ENCODE results near the gene USPL1. TPM values are rescaled to one million over a fixed set of nuclear protein-coding genes. Genes with fewer than 3 reads are reported as not detected.

Gene USPL1
- total and polyA plus RNA-seq, 8 donors = 5.5 to 33.9 (median 9.6) TPM

GRCh38 chr13:30584051-30584731 lies 33.5 kb upstream of the USPL1 start:
- Histone ChIP-seq H3K4me1 (peaks cover 0 to 8% (median 2%) of the 10 kb centered on the region in 4 donors), H3K9me3 (no peaks in the 10 kb centered on the region), H3K27ac (no peak overlapping the region), H3K36me3 (no peaks in the 10 kb centered on the region), H3K27me3 (no peaks in the 10 kb centered on the region), H3K4me3 (no peak overlapping the region)
- no peak for TF ChIP-seq POLR2A (IDR thresholded peaks at IDR 0.05)
- TF ChIP-seq POLR2AphosphoS5 (IDR thresholded peaks at IDR 0.05) = no peak
- no peak for TF ChIP-seq EP300 (IDR thresholded peaks at IDR 0.05)
- TF ChIP-seq CTCF (IDR thresholded peaks at IDR 0.05) = no peak
- WGBS, 5 donors = 87 to 100% (median 94%) methylated on average over 1 of the region's 1 CpG
- intact Hi-C loops (cut with DNase I; ENCODE audit: low total_unique reads) = no loop called here
- no peak for DNase-seq

- peaks cover 0 to 8% (median 2%) of the 10 kb centered on the region in 4 donors for H3K4me1 ChIP-seq
- H3K4me3 ChIP-seq = no peak overlapping the region
- DNase-seq = no peak
- WGBS, 5 donors = 39 to 60% (median 45%) methylated on average over 3 of the region's 3 CpGs
- intact Hi-C loops (cut with DNase I; ENCODE audit: low total_unique reads) = no loop called here
- TF ChIP-seq CTCF (IDR thresholded peaks at IDR 0.05) = no peak
- no peak for TF ChIP-seq POLR2A (IDR thresholded peaks at IDR 0.05)
- no peak for TF ChIP-seq EP300 (IDR thresholded peaks at IDR 0.05)
- no peak for TF ChIP-seq POLR2AphosphoS5 (IDR thresholded peaks at IDR 0.05)
- no peaks in the 10 kb centered on the region for H3K27me3 ChIP-seq
- H3K27ac ChIP-seq = no peak overlapping the region
- H3K9me3 ChIP-seq = no peaks in the 10 kb centered on the region
- H3K36me3 ChIP-seq = no peaks in the 10 kb centered on the region
Observed at GRCh38 chr13:30585748-30586262, 31.9 kb upstream of the USPL1 start.

GRCh38 chr13:30587231-30587630 lies 30.5 kb upstream of the USPL1 start:
- H3K27me3 ChIP-seq = no peaks in the 10 kb centered on the region
- H3K4me1 ChIP-seq = no peaks in the 10 kb centered on the region
- no peaks in the 10 kb centered on the region for H3K36me3 ChIP-seq
- no peak overlapping the region for H3K27ac ChIP-seq
- TF ChIP-seq CTCF (IDR thresholded peaks at IDR 0.05) (no peak), POLR2A (IDR thresholded peaks at IDR 0.05) (no peak), POLR2AphosphoS5 (IDR thresholded peaks at IDR 0.05) (no peak), EP300 (IDR thresholded peaks at IDR 0.05) (no peak)
- H3K4me3 ChIP-seq = no peak overlapping the region
- no peak for DNase-seq
- no peaks in the 10 kb centered on the region for H3K9me3 ChIP-seq
- WGBS, 5 donors = 83 to 100% (median 92%) methylated on average over 1 of the region's 1 CpG
- intact Hi-C loops (cut with DNase I; ENCODE audit: low total_unique reads) = no loop called here

- no peaks in the 10 kb centered on the region for H3K9me3 ChIP-seq
- no peak overlapping the region for H3K27ac ChIP-seq
- no peak for DNase-seq
- intact Hi-C loops (cut with DNase I; ENCODE audit: low total_unique reads) = no loop called here
- TF ChIP-seq POLR2AphosphoS5 (IDR thresholded peaks at IDR 0.05) (no peak), EP300 (IDR thresholded peaks at IDR 0.05) (no peak), CTCF (IDR thresholded peaks at IDR 0.05) (no peak), POLR2A (IDR thresholded peaks at IDR 0.05) (no peak)
- H3K4me3 ChIP-seq = no peak overlapping the region
- H3K27me3 ChIP-seq = no peaks in the 10 kb centered on the region
- no peaks in the 10 kb centered on the region for H3K36me3 ChIP-seq
- H3K4me1 ChIP-seq = no peaks in the 10 kb centered on the region
Observed at GRCh38 chr13:30587739-30588138, 30.0 kb upstream of the USPL1 start.
